Urinary bladder (tissue), 4 donors: ENCODE measurements around the gene PFKP. TPM values are rescaled to one million over a fixed set of nuclear protein-coding genes. Genes with fewer than 3 reads are reported as not detected.

Experiments used
- DNase-seq: peaks from one replicate; pipeline ENCODE4 v3.0.0-alpha.2; 2015; ENCODE audit errors: extremely low spot score
- H3K27ac ChIP-seq: one replicate; pipeline ENCODE4 v1.5.1; 2013; ENCODE audit warnings: low read depth, mild to moderate bottlenecking, moderate library complexity
- H3K36me3 ChIP-seq: one replicate; pipeline ENCODE4 v1.6.1; 2013; ENCODE audit warnings: mild to moderate bottlenecking, moderate library complexity; ENCODE audit not compliant: insufficient read depth
- H3K4me1 ChIP-seq: one replicate; pipeline ENCODE4 v1.6.1; 2013; ENCODE audit warnings: mild to moderate bottlenecking, moderate library complexity; ENCODE audit not compliant: insufficient read depth
- H3K4me3 ChIP-seq: one replicate; pipeline ENCODE4 v1.5.1; 2013; ENCODE audit warnings: low read depth, low read length
- WGBS: extraction: QIAGEN DNeasy Blood & Tissue Kit; methylation state at CpG from one replicate; pipeline ENCODE4 v1.1.7; 2013; 5-methylcytosine and 5-hydroxymethylcytosine counted together
- polyA plus RNA-seq: library from polyadenylated mRNA; stranded (reverse); fragments of 200-250 nt; gene quantifications from one replicate; pipeline ENCODE4 v1.2.3, GENCODE V29; 2013
- total RNA-seq: library from RNA; depleted of rRNA; stranded (reverse); fragments of >200 nt; gene quantifications from one replicate; pipeline ENCODE4 v1.2.3, GENCODE V29; 2014
- donor health status: healthy with polysubstance abuse.
- donor health status: healthy.

The PFKP gene
- total and polyA plus RNA-seq, 2 donors, result 40.6 to 104 TPM

DNA sequence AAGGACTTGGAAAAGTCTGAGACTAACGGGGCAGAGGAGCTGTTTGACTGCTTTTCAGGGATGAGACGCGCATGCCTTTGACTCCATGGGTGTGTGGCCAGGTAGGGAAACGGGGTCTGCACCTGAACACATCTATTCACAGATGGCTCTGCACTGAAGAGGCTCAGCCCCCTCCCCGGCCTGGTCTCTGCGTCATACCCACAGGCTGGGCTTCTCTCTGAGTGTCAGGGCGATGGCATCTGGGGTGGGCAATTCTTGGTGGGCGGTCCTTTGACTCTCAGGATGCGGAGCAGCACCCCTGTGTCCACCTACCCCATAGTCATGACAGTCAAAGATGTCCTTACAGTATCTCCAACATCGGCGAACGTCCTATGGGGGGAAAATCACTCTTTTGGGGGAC, 23.0 kb downstream of the PFKP start:
- DNase-seq, result no peak
- no peak overlapping the region for H3K27ac ChIP-seq
- WGBS, result 84% methylated on average over 12 of the region's 12 CpGs
- no peaks in the 10 kb centered on the region for H3K4me1 ChIP-seq
- no peak overlapping the region for H3K4me3 ChIP-seq
- H3K36me3 ChIP-seq, result no peaks in the 10 kb centered on the region

DNA sequence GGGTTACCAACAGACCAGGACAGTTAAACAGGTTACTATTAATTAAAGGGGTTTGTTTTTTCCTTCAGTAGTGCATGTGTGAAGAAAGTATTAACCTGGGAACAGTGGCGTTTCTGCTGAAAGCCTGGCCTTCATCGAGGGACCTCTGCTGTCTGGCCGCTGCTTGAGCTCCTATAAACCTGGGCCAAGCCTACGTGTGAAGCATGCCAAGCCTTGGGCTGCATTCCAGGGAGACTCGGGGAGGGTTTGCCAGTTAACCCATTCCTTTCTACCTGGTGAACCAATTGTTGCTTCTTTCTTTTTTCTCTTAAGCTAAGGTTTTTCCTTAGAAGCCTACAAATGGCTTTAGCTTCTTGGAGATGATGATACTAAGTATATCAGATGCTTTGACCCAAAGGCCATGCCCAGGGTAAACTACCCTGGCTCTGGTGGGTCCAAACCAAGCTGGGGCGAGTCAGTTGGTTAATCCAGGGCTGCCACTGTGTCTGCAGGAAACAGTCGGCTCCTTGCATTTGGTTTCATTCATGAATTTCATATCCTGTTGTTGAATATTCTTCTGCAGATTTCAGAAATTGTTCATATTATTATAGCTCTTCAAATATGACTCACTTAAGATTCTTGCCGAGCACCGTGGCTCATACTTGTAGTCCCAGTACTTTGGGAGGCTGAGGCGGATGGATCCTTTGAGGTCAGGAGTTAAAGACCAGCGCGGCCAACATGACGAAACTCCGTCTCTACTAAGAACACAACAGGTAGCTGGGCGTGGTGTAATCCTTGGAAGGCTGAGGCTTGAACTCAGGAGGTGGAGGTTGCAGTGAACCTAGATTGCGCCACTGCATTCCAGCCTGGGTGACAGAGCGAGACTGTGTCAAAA, 23.8 kb downstream of the PFKP start:
- Histone ChIP-seq H3K36me3 (no peaks in the 10 kb centered on the region), H3K4me1 (no peaks in the 10 kb centered on the region), H3K4me3 (no peak overlapping the region), H3K27ac (no peak overlapping the region)
- no peak for DNase-seq
- WGBS, result 49% methylated on average over 17 of the region's 17 CpGs

DNA sequence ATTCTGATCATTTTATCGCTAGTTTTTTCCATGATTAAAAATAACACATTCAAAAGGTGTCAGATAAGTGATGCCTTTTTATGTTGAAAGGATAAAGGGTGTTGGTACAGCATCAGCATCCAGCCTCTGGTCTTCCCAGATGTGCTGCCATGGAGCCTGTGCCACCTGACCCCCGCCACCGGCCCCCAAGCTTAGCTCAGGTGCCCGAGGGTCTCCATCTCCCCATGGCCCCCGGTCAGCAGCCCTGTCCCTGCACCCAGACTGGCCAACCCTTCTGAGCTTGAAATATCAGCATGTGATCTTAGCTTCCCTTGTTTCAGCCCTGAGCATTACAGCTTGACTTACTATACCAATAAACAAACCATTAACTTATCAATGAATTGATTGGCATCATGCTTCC, 24.6 kb downstream of the PFKP start:
- no peak overlapping the region for H3K27ac ChIP-seq
- H3K4me3 ChIP-seq, result no peak overlapping the region
- DNase-seq, result no peak
- WGBS, result 79% methylated on average over 5 of the region's 5 CpGs
- no peaks in the 10 kb centered on the region for H3K36me3 ChIP-seq
- no peaks in the 10 kb centered on the region for H3K4me1 ChIP-seq

GRCh38 chr10:3093996-3094395, 26.6 kb downstream of the PFKP start:
- Histone ChIP-seq H3K4me3 (no peak overlapping the region), H3K36me3 (no peaks in the 10 kb centered on the region), H3K4me1 (no peaks in the 10 kb centered on the region), H3K27ac (no peak overlapping the region)
- DNase-seq, result no peak
- WGBS, result 93% methylated on average over 5 of the region's 5 CpGs

GRCh38 chr10:3094609-3095036, 27.3 kb downstream of the PFKP start:
- Histone ChIP-seq H3K36me3 (no peaks in the 10 kb centered on the region), H3K4me1 (no peaks in the 10 kb centered on the region), H3K4me3 (no peak overlapping the region), H3K27ac (no peak overlapping the region)
- WGBS, result 50% methylated on average over 5 of the region's 5 CpGs
- DNase-seq, result no peak

- WGBS, result 4% methylated on average over 17 of the region's 17 CpGs
- Histone ChIP-seq H3K36me3 (no peaks in the 10 kb centered on the region), H3K27ac (peak overlapping the region; percentile 70), H3K4me3 (no peak overlapping the region), H3K4me1 (no peaks in the 10 kb centered on the region)
- DNase-seq, result peak; percentile 67
Observed at GRCh38 chr10:3095373-3096139, 28.2 kb downstream of the PFKP start.

- no peaks in the 10 kb centered on the region for H3K4me1 ChIP-seq
- H3K36me3 ChIP-seq, result no peaks in the 10 kb centered on the region
- H3K27ac ChIP-seq, result peak overlapping the region; percentile 70
- WGBS, result 39% methylated on average over 16 of the region's 16 CpGs
- DNase-seq, result no peak
- no peak overlapping the region for H3K4me3 ChIP-seq
Observed at GRCh38 chr10:3096149-3096548, 28.8 kb downstream of the PFKP start.

DNA sequence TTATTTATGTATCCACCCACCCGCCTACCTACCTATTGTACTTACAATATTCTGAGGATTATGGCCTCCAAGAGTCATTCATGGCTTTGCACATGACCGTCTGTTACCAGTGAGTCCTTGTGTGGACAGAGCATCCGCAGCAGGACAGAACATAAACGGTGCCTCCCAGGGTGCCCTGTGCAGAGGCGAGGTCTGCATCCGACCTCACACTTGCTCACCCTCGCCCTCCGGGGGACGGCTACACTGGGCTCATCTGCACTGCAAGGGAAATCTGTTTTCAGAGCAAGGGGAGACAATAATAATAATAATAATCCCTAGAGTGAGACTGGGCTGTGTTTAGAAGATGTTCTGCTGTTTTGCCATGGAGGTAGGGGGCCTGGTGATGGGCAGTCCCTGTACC, 29.8 kb downstream of the PFKP start:
- WGBS, result 91% methylated on average over 9 of the region's 9 CpGs
- Histone ChIP-seq H3K36me3 (no peaks in the 10 kb centered on the region), H3K4me3 (no peak overlapping the region), H3K4me1 (no peaks in the 10 kb centered on the region), H3K27ac (no peak overlapping the region)
- DNase-seq, result no peak

GRCh38 chr10:3098689-3099088, 31.3 kb downstream of the PFKP start:
- Histone ChIP-seq H3K4me1 (no peaks in the 10 kb centered on the region), H3K27ac (no peak overlapping the region), H3K4me3 (no peak overlapping the region), H3K36me3 (no peaks in the 10 kb centered on the region)
- no peak for DNase-seq
- WGBS, result 90% methylated on average over 11 of the region's 11 CpGs

DNA sequence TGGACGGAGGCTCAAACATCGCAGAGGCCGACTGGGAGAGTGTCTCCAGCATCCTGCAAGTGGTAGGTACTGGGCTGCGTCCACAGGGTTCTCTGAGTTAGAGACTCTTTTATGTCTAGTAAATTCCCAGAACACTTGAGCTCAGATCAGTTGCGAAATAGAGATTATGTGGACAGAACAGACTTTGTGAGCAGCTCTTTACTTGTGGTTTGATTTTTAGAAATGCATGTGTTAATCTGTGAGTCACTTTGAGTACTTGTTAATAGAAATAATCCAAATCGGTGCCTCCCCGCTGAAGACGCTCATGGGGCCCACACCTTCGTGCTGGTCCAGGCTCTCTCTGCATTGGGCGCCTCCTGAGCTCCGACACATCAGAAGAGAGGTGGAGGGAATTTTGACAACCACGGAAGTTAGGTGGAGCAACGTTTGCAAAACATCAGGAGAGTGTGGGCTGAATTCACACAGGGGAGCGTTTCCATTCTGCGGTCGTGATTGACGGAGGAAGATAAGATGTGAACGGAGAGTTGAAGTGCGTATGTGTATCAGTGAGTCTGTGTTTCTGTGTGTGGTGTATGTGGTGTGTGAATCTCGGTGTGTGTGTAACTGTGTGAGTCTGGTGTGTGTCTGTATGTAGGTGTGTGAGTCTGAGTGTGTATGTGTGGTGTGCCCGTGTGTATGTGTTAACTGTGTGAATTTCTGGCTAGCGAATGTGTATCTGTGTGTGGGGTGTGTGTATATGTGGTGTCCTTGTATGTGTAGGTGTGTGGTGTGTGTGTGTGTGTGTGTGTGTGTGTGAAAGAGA, 32.1 kb downstream of the PFKP start:
- Histone ChIP-seq H3K36me3 (no peaks in the 10 kb centered on the region), H3K27ac (no peak overlapping the region), H3K4me1 (no peaks in the 10 kb centered on the region), H3K4me3 (no peak overlapping the region)
- WGBS, result 85% methylated on average over 22 of the region's 22 CpGs
- DNase-seq, result no peak

DNA sequence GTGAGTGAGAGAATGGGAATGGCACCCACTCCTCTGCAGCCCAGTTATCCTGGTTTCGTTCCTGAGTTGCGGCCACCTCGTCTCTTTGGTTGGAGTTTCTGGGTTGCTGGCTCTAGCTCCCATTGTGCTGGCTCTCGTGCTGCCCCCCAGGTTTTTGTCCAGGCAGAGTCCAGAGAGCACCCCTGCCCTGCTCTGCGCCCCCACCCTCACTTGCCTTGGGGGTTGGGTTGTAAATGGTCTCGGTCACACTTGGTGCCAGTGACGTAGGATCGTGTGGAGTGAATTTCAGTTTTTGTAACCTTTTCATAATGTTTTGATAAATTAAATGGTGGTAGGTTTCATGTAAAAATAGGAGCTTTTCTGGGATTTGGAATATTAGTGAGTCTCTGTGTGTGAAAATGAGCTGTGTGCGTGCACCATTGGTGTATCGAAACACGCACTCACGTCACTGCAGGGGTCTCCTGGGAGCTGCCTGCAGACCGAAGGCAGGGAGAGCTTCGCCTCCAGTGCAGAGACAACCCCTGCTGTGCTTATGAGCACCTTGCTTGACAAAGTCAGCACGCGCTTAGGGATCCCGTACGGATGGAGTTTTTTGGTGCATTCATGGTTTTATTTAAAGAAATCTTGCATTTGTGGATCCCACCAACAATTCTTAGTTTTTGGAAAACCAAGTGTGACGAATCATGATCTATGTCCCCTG, 32.9 kb downstream of the PFKP start:
- Histone ChIP-seq H3K4me3 (no peak overlapping the region), H3K36me3 (no peaks in the 10 kb centered on the region), H3K27ac (no peak overlapping the region), H3K4me1 (no peaks in the 10 kb centered on the region)
- DNase-seq, result no peak
- WGBS, result 94% methylated on average over 19 of the region's 19 CpGs

DNA sequence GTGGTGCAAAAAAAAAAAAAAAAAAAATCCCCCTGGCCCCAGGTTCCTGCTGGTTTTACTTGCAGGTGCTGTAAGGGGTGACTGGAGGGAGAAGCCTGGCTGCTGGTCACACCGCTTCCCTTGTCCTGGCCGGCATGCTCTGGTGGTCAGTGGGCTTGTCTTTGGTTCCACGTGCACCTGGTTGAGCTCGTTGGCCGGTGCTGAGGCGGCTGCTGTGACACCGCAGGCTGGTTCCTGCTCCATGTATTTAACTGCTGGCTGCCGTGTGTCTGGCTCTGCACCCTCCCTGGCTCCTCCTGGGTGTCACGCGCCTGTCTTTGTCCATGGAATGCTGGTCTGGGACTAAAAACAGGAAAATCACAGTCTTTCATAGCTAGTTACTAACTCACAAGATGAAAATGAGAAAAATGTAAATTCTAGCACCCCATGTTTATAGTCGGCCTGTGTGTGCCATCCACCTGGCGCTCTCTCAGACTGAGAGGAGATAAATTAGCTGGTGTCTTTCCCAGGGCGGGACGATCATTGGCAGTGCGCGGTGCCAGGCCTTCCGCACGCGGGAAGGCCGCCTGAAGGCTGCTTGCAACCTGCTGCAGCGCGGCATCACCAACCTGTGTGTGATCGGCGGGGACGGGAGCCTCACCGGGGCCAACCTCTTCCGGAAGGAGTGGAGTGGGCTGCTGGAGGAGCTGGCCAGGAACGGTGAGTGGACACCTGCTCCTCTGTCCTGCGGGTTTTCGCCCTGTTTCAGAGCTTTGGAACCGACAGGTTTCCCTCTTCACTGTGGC, 33.7 kb downstream of the PFKP start:
- no peak overlapping the region for H3K27ac ChIP-seq
- no peak overlapping the region for H3K4me3 ChIP-seq
- 97% methylated on average over 31 of the region's 31 CpGs for WGBS
- DNase-seq, result no peak
- no peaks in the 10 kb centered on the region for H3K4me1 ChIP-seq
- H3K36me3 ChIP-seq, result no peaks in the 10 kb centered on the region
